ENCODE measurements around the gene ASPN. TPM values are rescaled to one million over a fixed set of nuclear protein-coding genes. Genes with fewer than 3 reads are reported as not detected.

Gene ASPN
- total RNA-seq, 2 experiments from 2014 or later, result not detected

DNA sequence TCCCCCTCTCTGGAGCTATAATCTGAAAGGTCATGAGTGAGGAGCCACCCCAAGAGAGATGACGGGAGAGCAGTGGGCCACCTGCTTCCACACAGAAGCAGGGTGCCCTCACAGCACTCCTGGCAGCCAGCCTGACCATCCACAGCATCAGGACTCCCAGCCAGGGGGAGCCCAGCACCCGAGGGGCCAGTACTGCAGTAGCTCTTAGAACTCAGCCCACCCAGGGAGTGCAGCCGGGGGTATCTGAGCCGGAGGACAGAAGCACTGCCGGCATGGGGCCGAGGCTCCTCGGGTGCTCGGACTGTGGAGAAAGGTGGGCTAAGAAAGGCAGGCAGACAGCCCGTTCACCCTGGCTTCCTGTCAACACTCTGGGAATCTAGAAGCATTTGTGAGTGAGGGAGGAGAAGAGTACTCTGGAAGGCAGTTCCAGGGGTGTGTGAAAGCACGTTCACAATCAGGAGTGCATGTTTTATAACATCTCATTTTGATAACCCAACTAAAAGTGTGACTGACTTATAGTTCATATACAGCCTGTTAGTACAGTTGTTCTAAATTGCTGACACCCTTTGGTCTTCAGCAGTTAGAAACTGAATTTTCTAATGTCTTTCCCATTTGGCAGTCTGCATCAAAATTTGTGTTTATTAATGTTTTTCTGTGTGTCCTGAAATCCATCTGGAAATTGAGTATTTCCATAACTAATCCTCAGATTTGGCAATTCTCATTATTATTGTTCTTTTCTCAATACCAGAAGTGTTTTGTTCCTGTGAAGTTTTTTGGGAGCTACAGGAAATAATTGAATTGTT is 25.9 kb upstream of the ASPN start:
- Histone ChIP-seq H3K4me1 (ENCODE audit: insufficient read depth, low read length, poor library complexity, severe bottlenecking) (no peaks in the 10 kb centered on the region), H3K27ac (ENCODE audit: low read depth, low read length, poor library complexity, severe bottlenecking) (no peak overlapping the region), H3K9me3 (ENCODE audit: low read length) (no peaks in the 10 kb centered on the region), H2AFZ (ENCODE audit: low read length) (no peak overlapping the region), H3K4me2 (ENCODE audit: low read length) (no peak overlapping the region), H3K4me3 (ENCODE audit: low read depth, low read length, poor library complexity, severe bottlenecking) (no peak overlapping the region), H3K9me2 (ENCODE audit: insufficient read depth, low read length) (no peaks in the 10 kb centered on the region), H4K20me1 (ENCODE audit: insufficient read depth, low read length) (no peaks in the 10 kb centered on the region), H3K79me2 (ENCODE audit: insufficient read depth, low read depth, low read length) (no peaks in the 10 kb centered on the region), H3K36me3 (ENCODE audit: insufficient read depth, low read length) (no peaks in the 10 kb centered on the region)
- POLR2A ChIA-PET, result no interaction called here
- no TSS peak for BruUV-seq (replicated peaks)
- TF ChIP-seq EZH2phosphoT487 (IDR thresholded peaks at IDR 0.05; ENCODE audit: borderline replicate concordance, low read depth, low read length), result no peak
- TF ChIP-seq, protein P1, sequence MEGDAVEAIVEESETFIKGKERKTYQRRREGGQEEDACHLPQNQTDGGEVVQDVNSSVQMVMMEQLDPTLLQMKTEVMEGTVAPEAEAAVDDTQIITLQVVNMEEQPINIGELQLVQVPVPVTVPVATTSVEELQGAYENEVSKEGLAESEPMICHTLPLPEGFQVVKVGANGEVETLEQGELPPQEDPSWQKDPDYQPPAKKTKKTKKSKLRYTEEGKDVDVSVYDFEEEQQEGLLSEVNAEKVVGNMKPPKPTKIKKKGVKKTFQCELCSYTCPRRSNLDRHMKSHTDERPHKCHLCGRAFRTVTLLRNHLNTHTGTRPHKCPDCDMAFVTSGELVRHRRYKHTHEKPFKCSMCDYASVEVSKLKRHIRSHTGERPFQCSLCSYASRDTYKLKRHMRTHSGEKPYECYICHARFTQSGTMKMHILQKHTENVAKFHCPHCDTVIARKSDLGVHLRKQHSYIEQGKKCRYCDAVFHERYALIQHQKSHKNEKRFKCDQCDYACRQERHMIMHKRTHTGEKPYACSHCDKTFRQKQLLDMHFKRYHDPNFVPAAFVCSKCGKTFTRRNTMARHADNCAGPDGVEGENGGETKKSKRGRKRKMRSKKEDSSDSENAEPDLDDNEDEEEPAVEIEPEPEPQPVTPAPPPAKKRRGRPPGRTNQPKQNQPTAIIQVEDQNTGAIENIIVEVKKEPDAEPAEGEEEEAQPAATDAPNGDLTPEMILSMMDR (conservative IDR thresholded peaks at IDR 0.05; ENCODE audit: low read length), result no peak
- intact Hi-C loops (cut with micrococcal nuclease; ENCODE audit: unreplicated experiment), result no loop called here
- DNase-seq (ENCODE audit: low spot score), result no peak
- CTCF ChIA-PET (ENCODE audit: unreplicated experiment), result no interaction called here

DNA sequence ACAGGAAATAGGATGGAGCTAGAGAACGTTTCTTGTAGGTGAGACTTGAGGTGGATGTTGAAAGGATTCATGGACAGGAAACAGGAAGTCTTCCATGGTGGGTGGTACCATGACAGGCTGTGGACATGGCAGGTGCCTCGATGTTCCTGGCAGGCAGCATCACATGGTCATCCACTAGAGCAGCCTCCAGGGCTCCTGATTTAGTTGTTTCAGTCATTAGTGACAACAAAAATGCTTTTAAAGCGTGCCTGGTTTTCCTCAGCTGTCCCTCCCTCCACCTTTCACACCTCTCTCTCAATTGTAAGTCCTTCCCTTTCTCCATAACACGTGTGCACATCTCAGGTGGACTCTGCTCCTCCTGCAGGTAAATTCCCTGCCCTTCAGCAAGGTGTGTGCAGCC is 25.2 kb upstream of the ASPN start:
- H3K27ac ChIP-seq (ENCODE audit: low read depth, low read length, poor library complexity, severe bottlenecking), result no peak overlapping the region
- no peaks in the 10 kb centered on the region for H3K9me2 ChIP-seq (ENCODE audit: insufficient read depth, low read length)
- ChIA-PET POLR2A (no interaction called here), CTCF (ENCODE audit: unreplicated experiment) (no interaction called here)
- no peaks in the 10 kb centered on the region for H3K79me2 ChIP-seq (ENCODE audit: insufficient read depth, low read depth, low read length)
- TF ChIP-seq, protein P1 (conservative IDR thresholded peaks at IDR 0.05; ENCODE audit: low read length), result no peak
- TF ChIP-seq EZH2phosphoT487 (IDR thresholded peaks at IDR 0.05; ENCODE audit: borderline replicate concordance, low read depth, low read length), result no peak
- no peaks in the 10 kb centered on the region for H4K20me1 ChIP-seq (ENCODE audit: insufficient read depth, low read length)
- no peak overlapping the region for H3K4me3 ChIP-seq (ENCODE audit: low read depth, low read length, poor library complexity, severe bottlenecking)
- H2AFZ ChIP-seq (ENCODE audit: low read length), result no peak overlapping the region
- no TSS peak for BruUV-seq (replicated peaks)
- DNase-seq (ENCODE audit: low spot score), result no peak
- intact Hi-C loops (cut with micrococcal nuclease; ENCODE audit: unreplicated experiment), result no loop called here
- H3K4me2 ChIP-seq (ENCODE audit: low read length), result no peak overlapping the region
- H3K4me1 ChIP-seq (ENCODE audit: insufficient read depth, low read length, poor library complexity, severe bottlenecking), result no peaks in the 10 kb centered on the region
- no peaks in the 10 kb centered on the region for H3K9me3 ChIP-seq (ENCODE audit: low read length)
- no peaks in the 10 kb centered on the region for H3K36me3 ChIP-seq (ENCODE audit: insufficient read depth, low read length)

DNA sequence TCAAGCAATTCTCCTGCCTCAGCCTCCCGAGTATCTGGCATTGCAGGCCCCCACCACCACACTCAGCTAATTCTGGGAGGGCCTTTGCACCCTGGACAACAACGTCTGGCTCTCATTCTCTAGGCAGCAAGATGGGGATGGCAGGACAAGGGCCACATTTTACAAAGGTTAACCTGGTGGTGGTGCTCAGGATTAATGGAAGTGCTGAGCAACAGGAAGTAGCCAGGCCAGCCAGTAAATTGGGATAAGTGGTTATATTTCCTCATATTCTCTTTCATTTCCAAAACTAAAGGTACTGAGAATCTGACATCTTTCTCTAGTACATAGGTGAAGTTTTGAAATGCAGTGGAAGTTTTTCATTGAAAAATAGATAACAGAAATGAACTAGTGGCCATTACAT is 24.7 kb upstream of the ASPN start:
- Histone ChIP-seq H3K4me1 (ENCODE audit: insufficient read depth, low read length, poor library complexity, severe bottlenecking) (no peaks in the 10 kb centered on the region), H2AFZ (ENCODE audit: low read length) (no peak overlapping the region), H3K9me3 (ENCODE audit: low read length) (no peaks in the 10 kb centered on the region), H4K20me1 (ENCODE audit: insufficient read depth, low read length) (no peaks in the 10 kb centered on the region), H3K4me2 (ENCODE audit: low read length) (no peak overlapping the region), H3K79me2 (ENCODE audit: insufficient read depth, low read depth, low read length) (no peaks in the 10 kb centered on the region), H3K36me3 (ENCODE audit: insufficient read depth, low read length) (no peaks in the 10 kb centered on the region), H3K4me3 (ENCODE audit: low read depth, low read length, poor library complexity, severe bottlenecking) (no peak overlapping the region), H3K9me2 (ENCODE audit: insufficient read depth, low read length) (no peaks in the 10 kb centered on the region), H3K27ac (ENCODE audit: low read depth, low read length, poor library complexity, severe bottlenecking) (no peak overlapping the region)
- ChIA-PET CTCF (ENCODE audit: unreplicated experiment) (no interaction called here), POLR2A (no interaction called here)
- no peak for DNase-seq (ENCODE audit: low spot score)
- TF ChIP-seq, protein P1 (conservative IDR thresholded peaks at IDR 0.05; ENCODE audit: low read length), result no peak
- TF ChIP-seq EZH2phosphoT487 (IDR thresholded peaks at IDR 0.05; ENCODE audit: borderline replicate concordance, low read depth, low read length), result no peak
- intact Hi-C loops (cut with micrococcal nuclease; ENCODE audit: unreplicated experiment), result no loop called here
- no TSS peak for BruUV-seq (replicated peaks)
